ENCODE data around the gene ACTMAP.
A peak's percentile ranks its signal among the peaks of the same experiment; 100 is the strongest.

Gene ACTMAP

GRCh38 chr19:40717880-40718773, 32.1 kb downstream of the ACTMAP start:
- no peak for DNase-seq

- DNase-seq, result no peak
Measured at GRCh38 chr19:40717325-40717879, 32.9 kb downstream of the ACTMAP start.

GRCh38 chr19:40716482-40717324, 33.6 kb downstream of the ACTMAP start, which contains the start of the genes COQ8B and ITPKC:
Gene COQ8B (minus strand): TSS chr19:40716886. CDS start chr19:40714632, 2,254 bp downstream.
Gene ITPKC (plus strand): TSS chr19:40717112. CDS start chr19:40717136, 24 bp downstream.
- peak; percentile 95 for DNase-seq

GRCh38 chr19:40716031-40716481, 34.2 kb downstream of the ACTMAP start:
- peak; percentile 47 for DNase-seq

- peak; percentile 93 for DNase-seq
Measured at GRCh38 chr19:40714441-40715299, 35.6 kb downstream of the ACTMAP start.

GRCh38 chr19:40713939-40714338, 36.3 kb downstream of the ACTMAP start:
- no peak for DNase-seq

- DNase-seq, result no peak
Measured at GRCh38 chr19:40709817-40710216, 40.5 kb downstream of the ACTMAP start.

- DNase-seq, result no peak
Measured at GRCh38 chr19:40707615-40708014, 42.7 kb downstream of the ACTMAP start.

- no peak for DNase-seq
Measured at GRCh38 chr19:40705950-40706619, 44.2 kb downstream of the ACTMAP start.

- no peak for DNase-seq
Measured at GRCh38 chr19:40705362-40705651, 45.0 kb downstream of the ACTMAP start.

- no peak for DNase-seq
Measured at GRCh38 chr19:40704491-40705361, 45.6 kb downstream of the ACTMAP start.

- no peak for DNase-seq
Measured at GRCh38 chr19:40703029-40703755, 47.1 kb downstream of the ACTMAP start.

- peak; percentile 86 for DNase-seq
Measured at GRCh38 chr19:40702337-40703012, 47.8 kb downstream of the ACTMAP start.

GRCh38 chr19:40701758-40702157, 48.5 kb downstream of the ACTMAP start:
- no peak for DNase-seq

- DNase-seq, result no peak
Measured at GRCh38 chr19:40700083-40700482, 50.2 kb downstream of the ACTMAP start.

- DNase-seq, result no peak
Measured at GRCh38 chr19:40697007-40697406, 53.3 kb downstream of the ACTMAP start.

- no peak for DNase-seq
Measured at GRCh38 chr19:40695881-40696280, 54.4 kb downstream of the ACTMAP start.

GRCh38 chr19:40693896-40694295, 56.4 kb downstream of the ACTMAP start:
- no peak for DNase-seq

- peak; percentile 24 for DNase-seq
Measured at GRCh38 chr19:40693150-40693788, 57.0 kb downstream of the ACTMAP start.

Data from NCI-H1694 treated with DMSO at 0.1 percent for 48 hours (cell line).